GM23338 (cell line): ENCODE measurements around the gene WWOX. TPM values are rescaled to one million over a fixed set of nuclear protein-coding genes. Genes with fewer than 3 reads are reported as not detected.

Experiments used
- ATAC-seq: fragments of 200-7000 bp; cut with Tn5 transposase; 3 replicates; pipeline ENCODE4 v1.9.1; 2020
- DNase-seq: peaks from one replicate; pipeline ENCODE4 v3.0.0-alpha.2; 2015; ENCODE audit warnings: low spot score
- H2AFZ ChIP-seq: fragments of 200-600 bp; sonication (generic); 2 replicates; pipeline ENCODE4 v1.8.0; 2016; ENCODE audit warnings: antibody characterized with exemption, mild to moderate bottlenecking, moderate library complexity
- H3F3A ChIP-seq: fragments of 200-600 bp; sonication (generic); replicated peaks from 2 replicates; pipeline ENCODE4 v1.8.0; 2017; ENCODE audit warnings: antibody characterized with exemption, mixed run types, low read depth
- H3K27ac ChIP-seq: fragments of 200-600 bp; sonication (generic); 2 replicates; pipeline ENCODE4 v1.6.1; 2016; ENCODE audit warnings: low read depth
- H3K27me3 ChIP-seq: fragments of 200-600 bp; sonication (generic); 2 replicates; pipeline ENCODE4 v1.8.0; 2016; ENCODE audit warnings: mild to moderate bottlenecking, mixed run types, moderate library complexity; ENCODE audit not compliant: insufficient read depth
- H3K36me3 ChIP-seq: fragments of 200-600 bp; sonication (generic); 2 replicates; pipeline ENCODE4 v1.8.0; 2016; ENCODE audit warnings: mild to moderate bottlenecking; ENCODE audit not compliant: insufficient read depth
- H3K4me1 ChIP-seq: fragments of 200-600 bp; sonication (generic); 2 replicates; pipeline ENCODE4 v1.8.0; 2016; ENCODE audit warnings: mild to moderate bottlenecking, moderate library complexity; ENCODE audit not compliant: insufficient read depth
- H3K4me2 ChIP-seq: fragments of 200-600 bp; sonication (generic); 2 replicates; pipeline ENCODE4 v1.7.1; 2017; ENCODE audit warnings: mixed run types
- H3K4me3 ChIP-seq: fragments of 200-600 bp; sonication (generic); 2 replicates; pipeline ENCODE4 v1.6.1; 2016; ENCODE audit warnings: mixed run types
- H3K79me2 ChIP-seq: fragments of 200-600 bp; sonication (generic); replicated peaks from 2 replicates; pipeline ENCODE4 v1.8.0; 2017; ENCODE audit warnings: mild to moderate bottlenecking; ENCODE audit not compliant: insufficient read depth
- H3K9me2 ChIP-seq: fragments of 200-600 bp; sonication (generic); 2 replicates; pipeline ENCODE4 v1.8.0; 2017; ENCODE audit not compliant: insufficient read depth
- H4K20me1 ChIP-seq: fragments of 200-600 bp; sonication (generic); replicated peaks from 2 replicates; pipeline ENCODE4 v1.8.0; 2017; ENCODE audit warnings: mild to moderate bottlenecking; ENCODE audit not compliant: insufficient read depth
- H3K27ac Mint-ChIP-seq: 2 replicates; pipeline ENCODE4 v1.8.0; 2020; ENCODE audit warnings: inconsistent platforms, mild to moderate bottlenecking, moderate library complexity, mixed read lengths
- H3K27me3 Mint-ChIP-seq: 3 replicates; pipeline ENCODE4 v1.8.0; 2022; ENCODE audit warnings: low read depth, mild to moderate bottlenecking, moderate library complexity, mixed read lengths, inconsistent platforms; ENCODE audit not compliant: insufficient read depth, poor library complexity
- H3K36me3 Mint-ChIP-seq: 3 replicates; pipeline ENCODE4 v1.8.0; 2021; ENCODE audit warnings: low read depth, mild to moderate bottlenecking, inconsistent platforms, moderate library complexity, mixed read lengths
- H3K4me1 Mint-ChIP-seq: 3 replicates; pipeline ENCODE4 v1.8.0; 2020; ENCODE audit warnings: mild to moderate bottlenecking, inconsistent platforms, mixed read lengths
- H3K4me3 Mint-ChIP-seq: 3 replicates; pipeline ENCODE4 v1.8.0; 2021; ENCODE audit warnings: moderate library complexity, mild to moderate bottlenecking, inconsistent platforms, mixed read lengths
- H3K9me3 Mint-ChIP-seq: 3 replicates; pipeline ENCODE4 v1.8.0; 2020; ENCODE audit warnings: moderate library complexity, mild to moderate bottlenecking, inconsistent platforms, mixed read lengths
- CREB1 ChIP-seq: fragments of 250-450 bp; sonication (Bioruptor Pico); IDR thresholded peaks from 2 replicates; pipeline ENCODE4 v1.5.0; 2020; ENCODE audit warnings: low read depth, mild to moderate bottlenecking, moderate library complexity
- EZH2 ChIP-seq: fragments of 200-600 bp; sonication (generic); IDR thresholded peaks from one replicate; pipeline ENCODE4 v1.8.0; 2017; ENCODE audit warnings: antibody characterized with exemption, mild to moderate bottlenecking, low read depth; ENCODE audit not compliant: unreplicated experiment
- EZH2phosphoT487 ChIP-seq: fragments of 200-600 bp; sonication (generic); IDR thresholded peaks from one replicate; pipeline ENCODE4 v1.8.1; 2018; ENCODE audit warnings: antibody characterized with exemption; ENCODE audit not compliant: unreplicated experiment
- JUNB ChIP-seq: IDR thresholded peaks from one replicate; pipeline ENCODE4 v1.6.1; 2016; ENCODE audit warnings: antibody characterized with exemption; ENCODE audit not compliant: unreplicated experiment
- NANOG ChIP-seq: IDR thresholded peaks from 2 replicates; pipeline ENCODE4 v1.6.1; 2016; ENCODE audit warnings: antibody characterized with exemption, borderline replicate concordance
- STAT1 ChIP-seq: IDR thresholded peaks from one replicate; pipeline ENCODE4 v1.6.1; 2016; ENCODE audit warnings: antibody characterized with exemption; ENCODE audit not compliant: unreplicated experiment
- ZNF114 ChIP-seq: fragments of 250-450 bp; sonication (Bioruptor Pico); IDR thresholded peaks from 2 replicates; pipeline ENCODE4 v1.5.0; 2020; ENCODE audit warnings: mild to moderate bottlenecking, moderate library complexity
- ZNF331 ChIP-seq: fragments of 250-450 bp; sonication (Bioruptor Pico); IDR thresholded peaks from 2 replicates; pipeline ENCODE4 v1.5.0; 2020; ENCODE audit warnings: low read depth, mild to moderate bottlenecking, moderate library complexity
- polyA plus RNA-seq: library from polyadenylated mRNA; unstranded; fragments of >200 nt; fragmentation: Nextera tagmentation; extraction: Ambion mirVana; gene quantifications from 2 replicates; pipeline ENCODE4 v1.2.1, GENCODE V29; 2016
- total RNA-seq: library from RNA; depleted of rRNA; stranded (reverse); fragments of >200 nt; shearing (Covaris generic); gene quantifications from 2 replicates; pipeline ENCODE4 v1.2.3, GENCODE V29; 2014
- TF ChIP-seq, protein P1 (sequence below): IDR thresholded peaks from one replicate; pipeline ENCODE4 v1.6.1; 2018; ENCODE audit warnings: antibody characterized with exemption; ENCODE audit not compliant: unreplicated experiment
- TF ChIP-seq, protein P2 (sequence below): IDR thresholded peaks from 2 replicates; pipeline ENCODE4 v1.6.1; 2016; ENCODE audit warnings: antibody characterized with exemption
- TF ChIP-seq, protein P3 (sequence below): fragments of 250-450 bp; sonication (Bioruptor Pico); IDR thresholded peaks from 2 replicates; pipeline ENCODE4 v1.5.0; 2020; ENCODE audit warnings: mild to moderate bottlenecking, moderate library complexity

Gene WWOX
- total and polyA plus RNA-seq, 2 experiments from 2014 or later = 10.0 to 19.3 TPM

DNA sequence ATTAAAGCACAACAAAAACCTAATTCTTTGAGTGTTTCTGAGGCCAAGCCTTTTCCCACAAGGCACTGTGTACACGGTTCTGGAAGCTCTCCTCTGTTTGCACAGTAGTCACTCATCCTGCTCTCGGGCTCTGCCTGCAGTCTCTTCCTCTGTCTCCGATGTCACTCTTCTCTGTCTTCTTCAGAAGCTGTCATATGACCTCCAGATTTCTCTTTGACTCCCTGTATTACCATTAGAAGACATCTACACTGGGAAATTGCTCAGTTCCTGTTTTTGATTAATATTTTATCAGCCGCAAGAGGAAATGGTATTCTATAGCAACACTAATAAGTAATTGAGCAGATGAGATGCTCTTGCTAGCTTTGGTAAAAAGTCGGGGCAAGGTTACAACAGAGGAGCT, 422.9 kb downstream of the WWOX start (continued):
- TF ChIP-seq, protein P1, sequence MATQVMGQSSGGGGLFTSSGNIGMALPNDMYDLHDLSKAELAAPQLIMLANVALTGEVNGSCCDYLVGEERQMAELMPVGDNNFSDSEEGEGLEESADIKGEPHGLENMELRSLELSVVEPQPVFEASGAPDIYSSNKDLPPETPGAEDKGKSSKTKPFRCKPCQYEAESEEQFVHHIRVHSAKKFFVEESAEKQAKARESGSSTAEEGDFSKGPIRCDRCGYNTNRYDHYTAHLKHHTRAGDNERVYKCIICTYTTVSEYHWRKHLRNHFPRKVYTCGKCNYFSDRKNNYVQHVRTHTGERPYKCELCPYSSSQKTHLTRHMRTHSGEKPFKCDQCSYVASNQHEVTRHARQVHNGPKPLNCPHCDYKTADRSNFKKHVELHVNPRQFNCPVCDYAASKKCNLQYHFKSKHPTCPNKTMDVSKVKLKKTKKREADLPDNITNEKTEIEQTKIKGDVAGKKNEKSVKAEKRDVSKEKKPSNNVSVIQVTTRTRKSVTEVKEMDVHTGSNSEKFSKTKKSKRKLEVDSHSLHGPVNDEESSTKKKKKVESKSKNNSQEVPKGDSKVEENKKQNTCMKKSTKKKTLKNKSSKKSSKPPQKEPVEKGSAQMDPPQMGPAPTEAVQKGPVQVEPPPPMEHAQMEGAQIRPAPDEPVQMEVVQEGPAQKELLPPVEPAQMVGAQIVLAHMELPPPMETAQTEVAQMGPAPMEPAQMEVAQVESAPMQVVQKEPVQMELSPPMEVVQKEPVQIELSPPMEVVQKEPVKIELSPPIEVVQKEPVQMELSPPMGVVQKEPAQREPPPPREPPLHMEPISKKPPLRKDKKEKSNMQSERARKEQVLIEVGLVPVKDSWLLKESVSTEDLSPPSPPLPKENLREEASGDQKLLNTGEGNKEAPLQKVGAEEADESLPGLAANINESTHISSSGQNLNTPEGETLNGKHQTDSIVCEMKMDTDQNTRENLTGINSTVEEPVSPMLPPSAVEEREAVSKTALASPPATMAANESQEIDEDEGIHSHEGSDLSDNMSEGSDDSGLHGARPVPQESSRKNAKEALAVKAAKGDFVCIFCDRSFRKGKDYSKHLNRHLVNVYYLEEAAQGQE = no peak
- TF ChIP-seq CREB1 (CRISPR knock-in tag) (no peak), ZNF114 (no peak), STAT1 (no peak), JUNB (no peak), EZH2phosphoT487 (no peak), NANOG (no peak)
- TF ChIP-seq, protein P2, sequence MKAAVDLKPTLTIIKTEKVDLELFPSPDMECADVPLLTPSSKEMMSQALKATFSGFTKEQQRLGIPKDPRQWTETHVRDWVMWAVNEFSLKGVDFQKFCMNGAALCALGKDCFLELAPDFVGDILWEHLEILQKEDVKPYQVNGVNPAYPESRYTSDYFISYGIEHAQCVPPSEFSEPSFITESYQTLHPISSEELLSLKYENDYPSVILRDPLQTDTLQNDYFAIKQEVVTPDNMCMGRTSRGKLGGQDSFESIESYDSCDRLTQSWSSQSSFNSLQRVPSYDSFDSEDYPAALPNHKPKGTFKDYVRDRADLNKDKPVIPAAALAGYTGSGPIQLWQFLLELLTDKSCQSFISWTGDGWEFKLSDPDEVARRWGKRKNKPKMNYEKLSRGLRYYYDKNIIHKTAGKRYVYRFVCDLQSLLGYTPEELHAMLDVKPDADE = no peak

DNA sequence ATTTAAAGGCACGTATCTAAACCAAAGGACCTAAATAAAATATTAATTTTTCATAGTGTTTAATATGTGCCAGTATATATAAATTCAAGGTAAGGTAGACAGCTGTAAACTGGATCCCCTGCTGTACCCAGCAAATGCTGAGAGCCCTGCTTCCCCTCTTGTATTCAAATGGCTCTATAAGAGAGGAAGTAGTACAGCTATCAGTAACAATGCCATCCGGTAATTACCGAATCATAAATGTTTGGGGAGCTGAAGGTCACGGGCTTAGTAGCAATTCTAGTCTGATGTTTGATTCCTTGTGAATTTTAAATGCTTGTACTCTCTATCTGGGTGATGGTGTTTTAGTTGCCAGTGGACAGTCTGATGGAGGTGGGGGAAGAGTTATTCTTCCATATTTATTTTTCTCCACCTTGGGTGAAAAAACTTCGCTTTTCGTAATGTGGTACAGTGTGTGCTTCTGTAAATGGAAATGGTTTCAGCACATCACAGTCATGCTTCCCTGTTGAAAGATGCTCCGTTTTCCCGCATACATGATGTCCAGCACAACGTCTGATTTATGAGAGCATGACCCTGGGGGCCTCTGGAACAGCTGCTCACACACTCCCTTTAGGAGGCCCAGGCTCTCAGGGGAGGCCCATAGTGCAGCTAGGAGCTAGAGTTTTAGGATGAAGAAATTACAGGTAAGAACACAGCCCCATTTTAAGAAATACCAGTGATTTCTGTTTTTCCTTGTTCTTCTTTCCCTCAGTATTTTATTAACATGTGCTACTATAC, 423.9 kb downstream of the WWOX start:
- no peaks in the 10 kb centered on the region for H3K4me1 Mint-ChIP-seq
- Histone ChIP-seq H3K79me2 (no peaks in the 10 kb centered on the region), H3K9me2 (no peaks in the 10 kb centered on the region), H3K27me3 (no peaks in the 10 kb centered on the region), H3K4me3 (no peak overlapping the region), H3F3A (no peaks in the 10 kb centered on the region), H2AFZ (no peak overlapping the region), H3K4me1 (no peaks in the 10 kb centered on the region), H3K36me3 (no peaks in the 10 kb centered on the region), H3K27ac (no peak overlapping the region), H4K20me1 (no peaks in the 10 kb centered on the region), H3K4me2 (no peak overlapping the region)
- ATAC-seq (no peak), DNase-seq (no peak)
- no peak overlapping the region; the same call in 1 of the 2 replicates for H3K27ac Mint-ChIP-seq
- H3K9me3 Mint-ChIP-seq = no peaks in the 10 kb centered on the region
- no peak overlapping the region for H3K4me3 Mint-ChIP-seq
- H3K27me3 Mint-ChIP-seq = no peaks in the 10 kb centered on the region
- no peaks in the 10 kb centered on the region for H3K36me3 Mint-ChIP-seq
- no peak for TF ChIP-seq CREB1 (CRISPR knock-in tag)
- TF ChIP-seq, protein P3, sequence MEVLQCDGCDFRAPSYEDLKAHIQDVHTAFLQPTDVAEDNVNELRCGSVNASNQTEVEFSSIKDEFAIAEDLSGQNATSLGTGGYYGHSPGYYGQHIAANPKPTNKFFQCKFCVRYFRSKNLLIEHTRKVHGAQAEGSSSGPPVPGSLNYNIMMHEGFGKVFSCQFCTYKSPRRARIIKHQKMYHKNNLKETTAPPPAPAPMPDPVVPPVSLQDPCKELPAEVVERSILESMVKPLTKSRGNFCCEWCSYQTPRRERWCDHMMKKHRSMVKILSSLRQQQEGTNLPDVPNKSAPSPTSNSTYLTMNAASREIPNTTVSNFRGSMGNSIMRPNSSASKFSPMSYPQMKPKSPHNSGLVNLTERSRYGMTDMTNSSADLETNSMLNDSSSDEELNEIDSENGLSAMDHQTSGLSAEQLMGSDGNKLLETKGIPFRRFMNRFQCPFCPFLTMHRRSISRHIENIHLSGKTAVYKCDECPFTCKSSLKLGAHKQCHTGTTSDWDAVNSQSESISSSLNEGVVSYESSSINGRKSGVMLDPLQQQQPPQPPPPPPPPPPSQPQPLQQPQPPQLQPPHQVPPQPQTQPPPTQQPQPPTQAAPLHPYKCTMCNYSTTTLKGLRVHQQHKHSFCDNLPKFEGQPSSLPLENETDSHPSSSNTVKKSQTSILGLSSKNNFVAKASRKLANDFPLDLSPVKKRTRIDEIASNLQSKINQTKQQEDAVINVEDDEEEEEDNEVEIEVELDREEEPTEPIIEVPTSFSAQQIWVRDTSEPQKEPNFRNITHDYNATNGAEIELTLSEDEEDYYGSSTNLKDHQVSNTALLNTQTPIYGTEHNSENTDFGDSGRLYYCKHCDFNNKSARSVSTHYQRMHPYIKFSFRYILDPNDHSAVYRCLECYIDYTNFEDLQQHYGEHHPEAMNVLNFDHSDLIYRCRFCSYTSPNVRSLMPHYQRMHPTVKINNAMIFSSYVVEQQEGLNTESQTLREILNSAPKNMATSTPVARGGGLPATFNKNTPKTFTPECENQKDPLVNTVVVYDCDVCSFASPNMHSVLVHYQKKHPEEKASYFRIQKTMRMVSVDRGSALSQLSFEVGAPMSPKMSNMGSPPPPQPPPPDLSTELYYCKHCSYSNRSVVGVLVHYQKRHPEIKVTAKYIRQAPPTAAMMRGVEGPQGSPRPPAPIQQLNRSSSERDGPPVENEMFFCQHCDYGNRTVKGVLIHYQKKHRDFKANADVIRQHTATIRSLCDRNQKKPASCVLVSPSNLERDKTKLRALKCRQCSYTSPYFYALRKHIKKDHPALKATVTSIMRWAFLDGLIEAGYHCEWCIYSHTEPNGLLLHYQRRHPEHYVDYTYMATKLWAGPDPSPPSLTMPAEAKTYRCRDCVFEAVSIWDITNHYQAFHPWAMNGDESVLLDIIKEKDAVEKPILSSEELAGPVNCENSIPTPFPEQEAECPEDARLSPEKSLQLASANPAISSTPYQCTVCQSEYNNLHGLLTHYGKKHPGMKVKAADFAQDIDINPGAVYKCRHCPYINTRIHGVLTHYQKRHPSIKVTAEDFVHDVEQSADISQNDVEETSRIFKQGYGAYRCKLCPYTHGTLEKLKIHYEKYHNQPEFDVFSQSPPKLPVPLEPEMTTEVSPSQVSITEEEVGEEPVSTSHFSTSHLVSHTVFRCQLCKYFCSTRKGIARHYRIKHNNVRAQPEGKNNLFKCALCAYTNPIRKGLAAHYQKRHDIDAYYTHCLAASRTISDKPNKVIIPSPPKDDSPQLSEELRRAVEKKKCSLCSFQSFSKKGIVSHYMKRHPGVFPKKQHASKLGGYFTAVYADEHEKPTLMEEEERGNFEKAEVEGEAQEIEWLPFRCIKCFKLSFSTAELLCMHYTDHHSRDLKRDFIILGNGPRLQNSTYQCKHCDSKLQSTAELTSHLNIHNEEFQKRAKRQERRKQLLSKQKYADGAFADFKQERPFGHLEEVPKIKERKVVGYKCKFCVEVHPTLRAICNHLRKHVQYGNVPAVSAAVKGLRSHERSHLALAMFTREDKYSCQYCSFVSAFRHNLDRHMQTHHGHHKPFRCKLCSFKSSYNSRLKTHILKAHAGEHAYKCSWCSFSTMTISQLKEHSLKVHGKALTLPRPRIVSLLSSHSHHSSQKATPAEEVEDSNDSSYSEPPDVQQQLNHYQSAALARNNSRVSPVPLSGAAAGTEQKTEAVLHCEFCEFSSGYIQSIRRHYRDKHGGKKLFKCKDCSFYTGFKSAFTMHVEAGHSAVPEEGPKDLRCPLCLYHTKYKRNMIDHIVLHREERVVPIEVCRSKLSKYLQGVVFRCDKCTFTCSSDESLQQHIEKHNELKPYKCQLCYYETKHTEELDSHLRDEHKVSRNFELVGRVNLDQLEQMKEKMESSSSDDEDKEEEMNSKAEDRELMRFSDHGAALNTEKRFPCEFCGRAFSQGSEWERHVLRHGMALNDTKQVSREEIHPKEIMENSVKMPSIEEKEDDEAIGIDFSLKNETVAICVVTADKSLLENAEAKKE = no peak
- no peak for TF ChIP-seq EZH2
- TF ChIP-seq ZNF331 (CRISPR knock-in tag) = no peak
